HG03342 (cell line): Measurements from ENCODE around the gene SUGP1.

ENCODE experiments used
- ATAC-seq: cut with Tn5 transposase; IDR thresholded peaks from one replicate; pipeline ENCODE4 v1.9.1; 2021; ENCODE audit warnings: mild to moderate bottlenecking, moderate library complexity; ENCODE audit not compliant: unreplicated experiment

The SUGP1 gene

DNA sequence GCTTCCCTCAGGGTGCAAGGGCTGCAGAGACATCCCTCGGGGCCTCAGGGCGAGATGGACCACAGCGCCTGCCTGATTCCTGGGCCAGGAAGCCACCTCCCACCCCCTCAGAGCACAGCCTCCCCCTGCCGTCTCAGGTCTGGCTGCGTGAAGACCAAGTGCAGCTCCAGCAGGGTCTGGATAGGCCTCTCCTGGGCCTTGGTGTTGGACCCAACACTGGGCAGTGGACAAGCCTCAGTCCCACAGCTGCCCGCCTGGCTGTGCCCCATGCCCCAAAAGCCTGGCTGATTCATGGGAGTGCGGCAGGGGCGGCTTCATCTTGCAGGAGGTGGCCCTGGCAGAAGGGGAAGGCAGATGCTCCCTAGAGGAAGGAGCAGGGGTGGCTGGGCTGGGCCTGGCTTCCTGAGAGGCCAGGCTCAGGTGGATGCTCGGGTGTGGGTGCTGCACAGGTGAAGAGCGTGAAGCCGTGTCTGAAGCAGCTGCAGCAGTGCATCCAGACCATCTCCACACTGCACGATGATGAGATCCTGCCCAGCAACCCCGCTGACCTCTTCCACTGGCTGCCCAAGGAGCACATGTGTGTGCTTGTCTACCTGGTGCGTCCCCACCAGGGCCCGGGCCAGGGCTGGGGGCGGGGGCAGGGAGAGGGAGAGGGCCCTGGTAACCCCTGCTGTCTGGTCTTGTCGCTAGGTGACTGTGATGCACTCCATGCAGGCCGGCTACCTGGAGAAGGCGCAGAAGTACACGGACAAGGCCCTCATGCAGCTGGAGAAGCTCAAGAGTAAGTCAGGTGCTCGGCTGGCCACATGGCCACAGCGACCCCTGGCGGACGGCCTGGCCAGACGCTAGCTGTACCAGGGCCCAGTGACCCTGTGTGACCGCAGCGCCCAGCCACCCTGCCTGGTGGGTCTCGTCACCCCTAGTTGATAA, 22.0 kb upstream of the SUGP1 start:
- ATAC-seq = no peak

DNA sequence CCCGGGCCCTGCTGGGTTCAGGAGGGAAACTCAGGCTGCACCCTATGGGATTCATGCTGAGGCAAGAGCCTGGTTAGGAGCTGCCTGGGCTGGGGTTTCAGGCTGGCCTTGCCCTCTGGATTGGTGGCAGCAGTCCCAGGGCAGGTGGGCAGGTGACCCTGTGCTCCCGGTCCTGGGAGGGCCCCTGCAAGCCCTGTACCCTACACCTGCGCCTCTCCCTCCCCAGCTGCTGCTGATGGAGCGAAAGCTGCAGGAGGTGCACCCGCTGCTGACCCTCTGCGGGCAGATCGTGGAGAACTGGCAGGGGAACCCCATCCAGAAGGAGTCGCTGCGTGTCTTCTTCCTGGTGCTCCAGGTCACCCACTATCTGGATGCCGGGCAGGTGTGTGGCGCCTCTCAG, 20.7 kb upstream of the SUGP1 start:
- no peak for ATAC-seq

DNA sequence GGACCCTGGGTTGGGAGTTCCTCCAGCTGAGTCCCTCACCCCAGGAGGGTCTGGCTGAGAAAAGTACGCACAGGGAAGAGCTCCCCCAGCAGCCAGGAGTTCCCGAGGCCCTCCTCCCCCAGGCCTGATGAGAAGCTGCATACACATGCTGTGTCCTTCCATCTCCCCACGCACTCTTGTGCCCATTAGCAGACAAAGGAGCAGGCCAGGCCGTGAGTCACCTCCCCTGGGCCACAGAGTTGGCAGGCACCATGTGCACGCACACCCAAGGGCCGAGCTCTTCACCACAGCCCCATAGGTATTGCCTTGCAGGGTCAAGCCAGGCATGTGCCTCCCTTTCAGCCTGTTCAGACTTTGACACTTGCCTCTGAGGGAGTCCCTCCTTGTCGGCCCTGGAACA, 17.8 kb upstream of the SUGP1 start:
- no peak for ATAC-seq

DNA sequence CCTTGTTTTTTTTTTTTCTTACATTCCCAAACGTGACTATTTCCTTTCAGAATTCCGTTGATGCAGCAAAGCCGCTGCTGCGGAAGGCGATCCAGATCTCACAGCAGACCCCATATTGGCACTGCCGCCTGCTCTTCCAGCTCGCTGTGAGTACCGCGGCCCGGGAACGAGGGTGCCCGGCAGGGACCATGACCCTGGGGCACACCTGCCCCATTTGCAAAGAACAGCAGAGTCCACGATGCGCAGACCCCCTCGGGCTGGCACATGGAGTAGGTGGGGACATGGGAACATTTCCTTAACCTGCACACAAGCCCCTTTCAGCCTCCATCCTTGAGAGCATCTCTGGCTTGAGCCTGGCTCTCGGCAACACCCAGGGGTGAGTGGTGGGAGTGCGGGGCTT, 16.8 kb upstream of the SUGP1 start:
- ATAC-seq = no peak

DNA sequence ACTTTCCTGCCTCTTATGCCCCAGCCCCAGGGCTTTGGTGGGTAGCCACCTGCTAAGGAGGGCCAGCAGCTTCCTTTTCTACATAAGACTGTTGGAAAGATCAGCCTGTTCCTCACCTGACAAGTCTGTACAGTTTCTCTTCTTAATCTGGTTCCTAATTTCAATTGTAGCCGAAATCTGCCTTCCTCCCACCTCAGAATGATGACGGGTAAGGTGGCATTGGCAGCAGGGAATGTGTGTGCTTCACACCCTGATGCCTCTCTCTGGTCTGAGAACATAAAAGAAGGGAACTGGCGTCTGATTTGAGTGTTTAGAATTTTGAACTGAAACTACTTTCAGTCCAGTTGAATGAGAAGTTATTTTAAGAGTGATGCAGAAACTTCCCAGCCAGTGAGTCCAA, 16.3 kb upstream of the SUGP1 start:
- no peak for ATAC-seq

DNA sequence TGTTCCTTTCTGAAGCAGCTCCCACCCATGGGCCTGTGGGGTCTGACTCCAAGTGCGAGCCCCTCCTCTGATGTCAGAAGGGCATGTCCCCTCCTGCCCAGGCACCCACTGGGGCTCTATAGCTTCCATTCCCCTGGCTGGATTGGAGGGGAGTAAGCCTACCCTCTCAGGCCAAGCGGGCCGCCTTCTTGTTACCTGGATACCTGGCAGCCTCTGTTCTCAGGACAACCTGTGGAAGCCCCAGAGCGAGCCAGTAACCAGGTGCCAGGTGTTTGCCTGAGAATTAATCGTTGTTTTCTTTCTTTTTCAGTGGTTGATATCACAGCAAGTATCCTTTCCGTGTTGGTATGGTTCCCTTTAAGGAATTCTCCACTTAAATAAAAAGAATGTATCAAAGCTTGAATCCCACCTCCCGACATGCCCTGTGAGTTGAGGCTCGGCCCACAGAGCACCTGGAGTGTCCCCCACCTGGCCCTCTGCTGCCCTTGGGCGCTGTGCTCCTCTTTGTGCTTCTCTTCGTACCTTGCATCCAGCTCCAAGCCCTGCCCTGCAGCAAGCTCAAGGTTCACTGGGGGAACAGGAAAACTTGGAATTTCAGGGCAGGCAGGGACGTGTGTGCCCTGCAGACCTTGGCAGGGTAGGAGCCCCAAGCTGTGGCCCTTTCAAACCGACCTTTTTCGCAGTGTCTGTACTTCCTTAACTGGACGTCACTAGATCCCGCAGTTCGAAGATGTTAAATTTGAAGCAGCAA, 15.3 kb upstream of the SUGP1 start:
- ATAC-seq = no peak

DNA sequence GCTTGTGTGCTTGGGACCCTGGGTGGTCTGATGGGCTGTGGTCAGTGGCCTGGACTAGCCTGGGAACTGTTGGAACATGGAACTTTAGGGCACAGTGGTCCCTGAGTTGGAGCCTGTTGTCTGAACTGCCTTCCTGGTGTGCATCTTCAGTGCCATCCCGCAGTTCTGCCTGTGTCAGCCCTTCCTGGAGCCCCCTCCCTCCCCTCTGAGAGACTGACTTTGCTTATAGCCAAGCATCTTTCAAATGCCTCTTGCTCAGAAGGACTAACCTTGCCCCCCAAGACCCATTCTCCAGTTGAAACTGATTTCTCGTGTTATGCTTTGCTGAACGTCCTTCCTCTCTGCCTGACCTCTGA, 14.7 kb upstream of the SUGP1 start:
- ATAC-seq = no peak

DNA sequence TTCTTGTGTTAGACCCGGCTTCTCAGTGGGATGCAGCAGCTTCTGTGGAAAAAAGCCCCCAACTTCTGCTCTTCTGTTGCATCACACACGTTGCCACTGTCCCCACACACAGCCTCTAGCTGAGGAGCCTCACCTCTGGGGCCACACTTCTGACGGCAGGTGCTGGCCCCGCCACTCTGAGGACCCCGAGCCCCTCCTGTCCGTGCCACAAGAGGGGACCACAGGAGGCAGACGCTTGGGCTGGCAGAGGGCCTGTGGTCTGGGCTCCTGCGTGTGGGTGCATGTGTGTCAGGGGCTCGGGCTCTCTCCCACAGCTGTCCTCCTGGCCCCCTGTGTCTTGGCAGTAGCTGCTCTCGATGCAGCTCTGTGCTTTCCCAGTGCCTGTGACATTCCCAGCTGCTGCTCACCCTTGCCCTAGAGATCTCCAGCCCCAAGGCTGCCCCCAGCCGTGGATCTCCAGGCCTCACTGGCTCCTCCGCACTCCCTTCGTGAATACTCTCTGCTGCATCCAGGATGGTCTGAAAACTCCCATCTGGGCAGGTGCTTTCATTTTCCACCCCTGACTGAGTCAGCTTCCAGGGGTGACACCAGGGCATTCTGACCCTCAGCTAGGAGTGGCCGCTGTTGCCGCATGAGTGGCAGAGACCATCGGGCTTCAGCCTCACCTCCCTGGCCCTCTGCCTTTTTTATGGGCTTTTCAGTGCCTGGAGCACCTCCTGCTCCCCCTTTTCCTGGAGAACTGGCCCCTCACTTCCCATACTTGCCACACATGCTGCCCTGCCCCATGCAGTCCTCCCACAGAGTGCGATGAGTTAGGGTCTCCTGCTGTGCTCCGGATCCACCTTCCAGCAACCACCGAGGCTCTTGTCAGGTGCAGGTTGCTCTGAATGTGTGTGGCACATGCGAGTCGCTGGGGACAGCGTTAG, 14.0 kb upstream of the SUGP1 start:
- no peak for ATAC-seq

DNA sequence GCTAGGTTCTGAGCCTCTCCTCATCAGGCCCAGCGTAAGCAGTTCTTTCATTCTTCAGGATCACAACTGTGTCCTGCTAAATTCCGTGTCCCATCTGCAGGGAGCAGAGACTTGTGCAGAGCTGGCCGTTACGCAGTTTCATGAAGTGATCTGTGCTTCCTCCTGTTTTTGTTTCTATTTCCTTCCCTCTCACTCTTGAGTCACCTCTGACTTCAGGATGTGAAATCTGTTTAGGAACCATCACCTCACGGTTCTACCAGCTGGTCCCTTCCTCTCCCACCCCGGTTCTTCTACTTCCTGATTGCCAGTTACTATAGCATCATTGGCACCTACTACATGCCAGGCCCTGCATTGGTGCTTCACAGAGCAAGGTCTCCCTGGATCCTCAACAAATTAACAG, 8.8 kb upstream of the SUGP1 start:
- no peak for ATAC-seq

DNA sequence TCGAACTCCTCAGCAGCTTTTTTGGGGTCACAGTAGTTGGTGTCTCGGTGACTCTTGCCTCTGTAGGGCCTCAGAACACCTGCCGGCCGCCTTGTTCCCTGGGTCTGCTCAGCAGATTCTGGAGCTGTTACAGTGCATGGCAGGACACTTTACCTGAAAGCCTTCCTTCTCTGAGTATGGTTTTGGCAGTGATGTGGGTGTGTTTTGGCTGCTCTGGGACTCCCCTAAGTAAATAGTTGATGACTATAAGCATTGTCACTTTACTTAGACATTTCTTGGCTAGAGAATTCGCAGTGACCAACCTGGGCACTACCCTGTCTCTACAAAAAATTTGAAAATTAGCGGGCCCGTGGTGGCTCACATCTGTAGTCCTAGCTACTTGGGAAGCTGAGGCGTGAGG, 7.4 kb upstream of the SUGP1 start:
- ATAC-seq = no peak

DNA sequence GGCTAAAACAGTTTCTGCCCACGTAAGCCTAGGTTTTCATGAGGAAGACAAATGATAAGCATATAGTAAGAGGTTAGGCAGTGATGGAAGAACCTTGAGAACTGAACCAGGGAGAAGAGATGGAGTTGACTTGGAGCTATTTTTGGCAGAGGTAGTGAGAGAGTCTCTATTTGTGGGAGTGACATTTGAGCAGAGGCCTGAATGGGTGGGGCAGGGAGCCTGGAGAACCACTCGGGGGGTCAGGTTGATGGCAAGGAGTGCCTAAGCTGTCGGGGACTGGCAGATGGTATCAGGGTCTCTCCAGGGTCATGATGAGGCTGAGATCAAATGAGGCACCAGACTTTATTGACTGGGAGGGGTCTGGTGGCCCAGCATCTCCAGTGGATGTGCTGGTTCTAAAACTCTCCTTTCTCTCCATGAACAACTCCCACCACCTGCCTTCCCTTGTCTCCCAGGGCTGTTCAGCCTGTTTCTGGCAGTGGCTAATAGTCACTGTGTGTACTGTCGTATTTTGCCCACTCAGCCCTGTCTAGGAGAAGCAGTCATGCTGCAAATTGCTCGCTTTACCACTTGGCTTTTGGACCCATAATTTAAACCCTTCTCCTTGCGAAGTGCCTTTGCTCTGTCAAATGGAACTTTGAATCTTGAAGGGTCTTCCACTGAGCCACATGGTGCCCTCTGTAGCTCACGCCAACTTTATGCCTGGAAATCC, 3.9 kb upstream of the SUGP1 start:
- no peak for ATAC-seq

DNA sequence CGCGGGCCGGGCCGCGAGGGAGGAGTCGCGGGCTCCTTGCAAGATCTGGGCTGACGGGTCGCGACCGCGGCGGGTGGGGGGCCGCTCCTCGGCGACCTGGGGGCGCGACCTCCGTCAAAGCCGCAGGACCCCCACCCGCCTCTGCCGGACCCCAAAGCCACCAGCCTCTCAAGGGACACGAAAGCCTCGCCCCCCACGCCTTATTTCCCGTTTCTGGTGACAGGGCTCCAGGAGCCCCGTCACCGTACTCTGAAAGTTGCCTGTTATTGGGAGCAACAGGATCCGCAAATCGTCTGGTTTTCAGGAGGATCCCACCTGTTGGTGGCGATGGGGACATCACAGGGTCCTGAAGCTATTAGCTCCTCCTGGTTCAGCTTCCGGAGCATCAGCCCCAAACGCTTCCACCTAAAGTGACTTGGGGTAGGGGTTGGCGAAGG, 850 bp upstream of the SUGP1 start:
- no peak for ATAC-seq

DNA sequence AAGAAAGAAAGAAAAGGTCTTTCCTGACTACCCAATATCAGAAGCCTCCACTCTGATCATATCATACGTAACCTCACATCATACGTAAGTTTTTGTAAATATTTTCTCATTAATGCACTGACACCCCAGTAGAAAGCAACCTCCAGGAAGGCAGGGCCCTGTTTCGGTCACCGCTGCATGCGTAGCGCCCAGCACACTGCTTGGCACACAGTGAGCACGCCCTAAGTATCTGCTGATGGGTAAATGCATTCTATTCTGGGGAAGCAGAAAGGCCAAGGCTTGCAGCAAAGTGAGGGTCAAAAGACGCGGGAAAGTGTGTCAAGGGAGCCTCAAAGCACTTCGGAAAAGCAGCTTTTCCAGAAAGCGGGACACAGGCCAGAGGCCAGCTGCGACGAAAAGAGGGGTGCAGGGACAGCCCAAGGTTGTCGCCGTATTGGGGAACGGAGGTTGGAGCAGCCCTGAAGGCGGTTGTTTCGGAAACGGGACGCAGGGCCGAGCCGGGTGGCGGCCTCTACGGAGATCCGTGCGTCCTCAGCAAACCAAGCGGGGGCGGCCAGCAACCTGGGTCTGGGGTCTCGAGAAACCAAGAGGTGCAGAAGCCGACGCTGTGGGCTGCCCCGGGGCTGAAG, 463 bp downstream of the SUGP1 start:
- no peak for ATAC-seq

DNA sequence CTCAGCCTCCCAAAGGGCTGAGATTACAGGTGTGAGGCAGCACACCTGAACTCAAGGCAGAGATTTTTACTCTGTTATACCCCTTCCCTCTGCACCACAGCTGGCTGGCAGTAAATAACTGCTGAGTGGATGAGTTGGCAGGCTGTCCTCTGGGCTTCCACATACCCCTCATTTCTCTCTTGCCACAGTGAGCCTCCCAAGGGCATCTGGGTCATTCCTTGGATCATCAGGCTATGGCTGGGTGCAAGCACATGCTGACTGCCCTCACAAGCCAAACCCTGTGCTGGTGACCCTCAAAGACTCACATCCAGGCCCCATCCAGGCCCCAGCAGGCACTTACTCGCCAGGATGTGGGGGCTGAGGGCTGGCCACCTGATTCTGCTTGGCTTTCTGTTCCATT, 4.2 kb downstream of the SUGP1 start:
- no peak for ATAC-seq

DNA sequence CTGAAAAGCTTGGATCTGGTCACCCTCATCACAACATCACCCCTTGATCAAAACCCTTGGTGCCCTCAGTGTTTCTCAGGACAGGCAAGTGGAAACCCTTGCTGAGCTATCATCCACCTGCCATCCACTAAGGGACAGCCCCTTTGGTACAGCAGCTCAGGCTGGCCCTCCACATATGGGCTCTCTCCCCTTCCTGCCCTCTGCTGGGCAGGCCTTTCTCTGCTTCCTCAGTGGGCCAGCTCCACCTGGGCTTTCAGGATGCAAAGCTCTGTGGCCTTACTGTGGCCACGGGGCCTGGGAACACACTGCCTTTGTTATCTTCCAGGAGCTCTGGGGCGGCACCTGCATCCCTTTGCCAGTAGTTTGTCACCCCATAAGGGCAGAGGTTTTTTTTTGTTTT, 4.9 kb downstream of the SUGP1 start:
- no peak for ATAC-seq

DNA sequence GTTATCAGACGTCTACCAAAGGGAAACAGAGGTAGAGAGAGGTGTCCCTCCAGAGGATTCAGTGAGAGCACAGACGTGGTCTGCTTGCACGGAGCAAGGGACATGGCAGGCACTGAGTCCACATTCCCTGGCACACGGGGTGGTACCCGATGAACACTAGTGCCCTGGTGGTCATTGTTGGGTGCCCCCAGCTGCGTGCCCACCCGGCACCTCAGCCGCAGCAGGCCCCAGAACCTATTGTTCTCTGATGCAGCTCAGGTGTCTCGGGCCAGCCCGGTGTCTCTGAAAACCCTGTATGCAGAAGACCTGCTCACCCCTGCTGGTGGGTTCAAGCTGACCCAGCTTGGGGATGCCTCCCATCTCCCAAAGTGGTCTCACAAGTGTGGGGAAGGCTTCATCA, 11.9 kb downstream of the SUGP1 start:
- ATAC-seq = no peak

DNA sequence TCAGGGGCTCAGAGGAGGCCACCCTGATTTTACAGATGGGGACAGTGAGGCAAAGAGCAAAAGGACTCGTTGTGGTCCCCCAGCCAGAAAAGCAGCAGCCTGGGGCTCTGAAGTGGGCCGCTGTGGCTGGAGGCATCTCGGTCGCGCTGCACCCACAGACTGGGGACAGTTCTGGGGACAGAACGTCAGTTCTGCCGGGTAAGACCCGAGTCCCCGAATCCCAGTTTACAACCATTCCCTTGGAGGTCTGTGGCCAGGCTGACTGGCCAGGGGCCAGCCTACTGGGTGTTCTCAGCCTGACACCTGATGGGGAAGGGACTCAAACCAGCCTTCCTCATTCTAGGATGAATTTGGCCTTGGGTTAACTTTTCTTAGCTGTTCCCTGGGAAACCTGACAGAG, 14.1 kb downstream of the SUGP1 start:
- no peak for ATAC-seq

DNA sequence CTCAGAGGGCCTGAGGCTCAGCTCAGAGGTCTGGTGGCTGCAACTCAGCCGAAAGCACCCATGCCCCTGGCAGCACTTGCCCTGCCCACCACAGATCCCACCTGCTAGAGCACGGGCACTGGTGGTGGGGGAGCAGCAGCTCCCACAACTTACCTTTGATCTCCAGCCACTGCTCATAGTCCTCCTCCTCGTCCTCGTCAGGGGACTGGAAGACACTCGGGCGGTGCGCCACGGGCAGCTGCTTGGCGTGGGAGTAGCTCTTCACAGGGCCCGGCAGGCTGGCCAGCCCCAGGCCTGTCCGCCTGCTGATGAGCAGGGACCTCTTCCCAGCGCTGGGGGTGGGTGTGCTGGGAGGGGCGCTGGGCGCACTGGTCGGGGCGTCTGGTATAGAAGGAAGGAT, 14.6 kb downstream of the SUGP1 start:
- ATAC-seq = no peak

DNA sequence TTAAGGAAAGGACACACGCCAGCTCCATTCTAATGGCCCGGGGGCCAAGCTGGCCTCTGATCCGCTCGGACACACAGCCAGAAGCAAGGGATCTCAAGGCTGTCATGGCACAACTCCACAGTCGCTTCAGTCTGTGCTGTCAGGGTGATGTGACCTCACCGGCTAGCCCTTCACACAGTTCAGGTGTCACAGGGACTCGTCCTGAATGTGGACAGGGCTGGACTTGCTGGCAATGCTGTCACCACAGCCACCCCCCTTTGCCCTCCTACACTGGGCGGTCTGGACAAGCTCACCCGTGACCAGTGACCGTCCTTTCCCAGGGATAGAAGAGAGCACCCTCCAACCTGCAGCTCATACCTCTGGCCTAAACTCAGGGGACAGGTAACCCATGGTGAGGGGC, 15.2 kb downstream of the SUGP1 start:
- ATAC-seq = no peak
